HepG2 (cell line): Measurements from ENCODE around the gene CNNM2. TPM values are rescaled to one million over a fixed set of nuclear protein-coding genes. Genes with fewer than 3 reads are reported as not detected.

ENCODE experiments used
- ATAC-seq: fragments of 200-7000 bp; cut with Tn5 transposase; 3 replicates; pipeline ENCODE4 v1.9.1; 2020; ENCODE audit warnings: mild to moderate bottlenecking, moderate library complexity
- BruUV-seq: library from RNA; stranded (reverse); fragments of 400-500 nt; replicated peaks from 2 replicates; lab custom pipeline; 2021; lab: Mats Ljungman, UMichigan
- CTCF ChIA-PET: fragments of 300-600 bp; formaldehyde crosslinking; extraction: SDS; loops from one replicate; lab custom pipeline; 2021; ENCODE audit warnings: low total read pairs, inconsistent platforms, low intra/inter-chr PET ratio; lab: Yijun Ruan, JAX
- POLR2A ChIA-PET: fragments of 350-600 bp; sonication (Branson Sonifier 250); formaldehyde crosslinking; loops from one replicate; lab custom pipeline; 2020; ENCODE audit warnings: antibody characterized with exemption, inconsistent platforms; lab: Yijun Ruan, JAX
- DNase-seq: peaks from one replicate; pipeline ENCODE4 v3.0.0-alpha.2; 2015; ENCODE audit warnings: low spot score
- FAIRE-seq: peaks from 3 replicates; lab custom pipeline; 2011; peaks lifted over from hg19 to GRCh38; lab: Jason Lieb, UNC
- H2AFZ ChIP-seq: one replicate; pipeline ENCODE4 v1.6.1; 2011; ENCODE audit warnings: low read length, inconsistent platforms
- H3K27ac ChIP-seq: fragments of 300-600 bp; 3 replicates; pipeline ENCODE4 v1.8.0; 2011; ENCODE audit warnings: mixed run types, mild to moderate bottlenecking, mixed read lengths, low read length, inconsistent platforms; ENCODE audit not compliant: insufficient read depth; ENCODE audit errors: extremely low read length
- H3K27me3 ChIP-seq, 2 experiments: fragments of 200-600 bp in 1 of 2; 2 replicates in 1 of 2; 3 replicates in 1 of 2; pipeline versions ENCODE4 v1.6.0 to v1.8.0; 2011; ENCODE audit warnings: low read length in 2 of 2, mild to moderate bottlenecking in 2 of 2, moderate library complexity in 2 of 2, inconsistent platforms in 1 of 2; ENCODE audit not compliant: insufficient read depth in 2 of 2, control insufficient read depth in 1 of 2
- H3K36me3 ChIP-seq, 2 experiments: fragments of 200-600 bp in 1 of 2; replicated peaks in 1 of 2; 2 replicates in 1 of 2; 3 replicates in 1 of 2; pipeline versions ENCODE4 v1.5.1 to v1.8.0; 2011; ENCODE audit warnings: low read length in 2 of 2, inconsistent platforms in 1 of 2; ENCODE audit not compliant: insufficient read depth in 2 of 2, control insufficient read depth in 1 of 2
- H3K4me1 ChIP-seq: 2 replicates; pipeline ENCODE4 v1.5.1; 2012; ENCODE audit warnings: low read length, inconsistent platforms; ENCODE audit not compliant: insufficient read depth
- H3K4me2 ChIP-seq: 2 replicates; pipeline ENCODE4 v1.6.0; 2011; ENCODE audit warnings: low read depth, low read length, inconsistent platforms
- H3K4me3 ChIP-seq, 3 experiments: fragments of 200-600 bp in 1 of 3; sonication (generic), shearing (Covaris generic) in 1 of 3; replicated peaks in 1 of 3; 2 replicates each; pipeline ENCODE4 v1.5.1; 2011 to 2016; ENCODE audit warnings: low read length in 3 of 3, inconsistent platforms in 2 of 3, low read depth in 2 of 3, mild to moderate bottlenecking in 2 of 3, control low read depth in 1 of 3, mixed read lengths in 1 of 3; ENCODE audit not compliant: insufficient read depth in 1 of 3
- H3K79me2 ChIP-seq: one replicate; pipeline ENCODE4 v1.6.1; 2011; ENCODE audit warnings: low read length, inconsistent platforms; ENCODE audit not compliant: insufficient read depth
- H3K9ac ChIP-seq: 2 replicates; pipeline ENCODE4 v1.6.0; 2011; ENCODE audit warnings: mild to moderate bottlenecking, low read depth, low read length, inconsistent platforms; ENCODE audit not compliant: insufficient read depth
- H3K9me3 ChIP-seq: 2 replicates; pipeline ENCODE4 v1.5.1; 2012; ENCODE audit warnings: mild to moderate bottlenecking, low read length
- H4K20me1 ChIP-seq: 2 replicates; pipeline ENCODE4 v1.6.0; 2011; ENCODE audit warnings: inconsistent platforms, mild to moderate bottlenecking, low read length, moderate library complexity; ENCODE audit not compliant: insufficient read depth
- ATF3 ChIP-seq: sonication (generic); formaldehyde crosslinking; IDR thresholded peaks from 2 replicates; pipeline ENCODE4 v1.4.0; 2020; ENCODE audit warnings: missing genetic modification reagents
- CENPBD1 ChIP-seq: sonication (generic); formaldehyde crosslinking; IDR thresholded peaks from 2 replicates; pipeline ENCODE4 v1.8.0; 2022; ENCODE audit warnings: missing genetic modification reagents, low read depth, mild to moderate bottlenecking, borderline replicate concordance
- CHD2 ChIP-seq: IDR thresholded peaks from 2 replicates; pipeline ENCODE4 v1.6.1; 2011; ENCODE audit warnings: low read depth, low read length, improper control_type of control experiment
- FOXA3 ChIP-seq: IDR thresholded peaks from 2 replicates; pipeline ENCODE4 v1.6.1; 2016; ENCODE audit warnings: missing genetic modification reagents, missing compliant biosample characterization
- GMEB1 ChIP-seq: sonication (generic); formaldehyde crosslinking; IDR thresholded peaks from 2 replicates; pipeline ENCODE4 v1.5.1; 2020; ENCODE audit warnings: missing genetic modification reagents, mild to moderate bottlenecking, borderline replicate concordance
- HOXA7 ChIP-seq: sonication (generic); formaldehyde crosslinking; IDR thresholded peaks from 2 replicates; pipeline ENCODE4 v1.8.1; 2022; ENCODE audit warnings: mild to moderate bottlenecking, missing genetic modification reagents, moderate library complexity
- KAT8 ChIP-seq: IDR thresholded peaks from 2 replicates; pipeline ENCODE4 v1.6.1; 2016; ENCODE audit warnings: missing genetic modification reagents, missing compliant biosample characterization
- MXI1 ChIP-seq: IDR thresholded peaks from 3 replicates; pipeline ENCODE4 v1.6.1; 2012; ENCODE audit warnings: low read depth, low read length, inconsistent platforms, borderline replicate concordance
- NAIF1 ChIP-seq: sonication (generic); formaldehyde crosslinking; IDR thresholded peaks from 2 replicates; pipeline ENCODE4 v1.5.0; 2020; ENCODE audit warnings: mild to moderate bottlenecking, missing genetic modification reagents, borderline replicate concordance
- PRMT3 ChIP-seq: sonication (generic); formaldehyde crosslinking; IDR thresholded peaks from 2 replicates; pipeline ENCODE4 v1.8.1; 2022; ENCODE audit warnings: low read depth, mild to moderate bottlenecking, moderate library complexity, missing genetic modification reagents, borderline replicate concordance
- SRY ChIP-seq: sonication (generic); formaldehyde crosslinking; IDR thresholded peaks from 2 replicates; pipeline ENCODE4 v1.8.0; 2022; ENCODE audit warnings: mild to moderate bottlenecking, missing genetic modification reagents
- SSRP1 ChIP-seq: IDR thresholded peaks from 2 replicates; pipeline ENCODE4 v1.6.1; 2016; ENCODE audit warnings: control low read depth
- TFDP2 ChIP-seq: sonication (generic); formaldehyde crosslinking; IDR thresholded peaks from 2 replicates; pipeline ENCODE4 v1.4.0; 2020; ENCODE audit warnings: missing genetic modification reagents
- XBP1 ChIP-seq: sonication (generic); formaldehyde crosslinking; IDR thresholded peaks from 2 replicates; pipeline ENCODE4 v1.5.0; 2020; ENCODE audit warnings: missing genetic modification reagents
- ZBTB25 ChIP-seq: IDR thresholded peaks from 2 replicates; pipeline ENCODE4 v1.6.1; 2018; ENCODE audit warnings: missing genetic modification reagents
- ZFY ChIP-seq: sonication (generic); formaldehyde crosslinking; IDR thresholded peaks from 2 replicates; pipeline ENCODE4 v1.4.0; 2020; ENCODE audit warnings: missing genetic modification reagents
- ZNF556 ChIP-seq: sonication (generic); formaldehyde crosslinking; IDR thresholded peaks from 2 replicates; pipeline ENCODE4 v1.4.0; 2020; ENCODE audit warnings: mild to moderate bottlenecking, missing genetic modification reagents, borderline replicate concordance
- ZNF639 ChIP-seq: conservative IDR thresholded peaks from 2 replicates; pipeline ENCODE4 v1.6.1; 2018; ENCODE audit warnings: missing genetic modification reagents
- WGBS: methylation state at CpG from one replicate; pipeline ENCODE4 v1.1.6; 2017; ENCODE audit warnings: low lambda C conversion rate; 5-methylcytosine and 5-hydroxymethylcytosine counted together
- in situ Hi-C: cut with HindIII; loops from 2 replicates; pipeline ENCODE4 v1.10.0; 2017; ENCODE audit warnings: low pct_unique_long_range_greater_than_20kb; ENCODE audit not compliant: extremely low pct_ligation_motif_present
- intact Hi-C: fragments of 100-400 bp; cut with micrococcal nuclease; formaldehyde crosslinking; loops from one replicate; pipeline ENCODE4 v1.10.0; 2022; ENCODE audit not compliant: unreplicated experiment
- polyA plus RNA-seq, 8 experiments: library from polyadenylated mRNA; depleted of rRNA in 3 of 8; stranded (reverse) in 7 of 8; unstranded in 1 of 8; fragments of >200 nt; fragmentation: Illumina TruSeq in 4 of 8; extraction: Trizol in 4 of 8; gene quantifications; 2 replicates each; pipeline versions ENCODE4 v1.2.1 to v1.2.3, GENCODE V29; 2011 to 2016; ENCODE audit warnings: low read depth in 4 of 8, missing spikeins in 1 of 8, mixed read lengths in 1 of 8; ENCODE audit not compliant: insufficient read depth in 1 of 8
- total RNA-seq, 5 experiments: library from RNA; depleted of rRNA; stranded (reverse); fragments of >200 nt; fragmentation: Illumina TruSeq; extraction: Trizol; gene quantifications; 2 replicates each; pipeline ENCODE4 v1.2.3, GENCODE V29; 2016; ENCODE audit warnings: low read depth in 1 of 5

CNNM2 gene
- total and polyA plus RNA-seq, 2 of the 13 experiments (the other 11 are each of a cell fraction or from before 2014, with no cell fraction given), result 7.1 to 9.0 TPM

GRCh38 chr10:103083266-103083976 lies 165.3 kb downstream of the CNNM2 start:
- Histone ChIP-seq H3K4me2 (peak overlapping the region; percentile 51), H3K9ac (no peak overlapping the region; the same call in 1 of the 2 replicates), H3K9me3 (no peaks in the 10 kb centered on the region), H3K27ac (peak overlapping the region; percentile 57), H2AFZ (no peak overlapping the region), H3K4me3 (no peak overlapping the region), H3K4me1 (peaks cover 55% of the 10 kb centered on the region), H3K79me2 (no peaks in the 10 kb centered on the region), H3K27me3 (no peaks in the 10 kb centered on the region), H3K36me3 (peaks cover 8 to 16% of the 10 kb centered on the region in 2 experiments), H4K20me1 (no peaks in the 10 kb centered on the region)
- ATAC-seq (peak; percentile 94), DNase-seq (peak; percentile 85), FAIRE-seq (peak; percentile 66)
- POLR2A ChIA-PET, result no interaction called here
- CTCF ChIA-PET, result no interaction called here
- intact Hi-C loops, result loop anchor here (5.0 kb wide), 1 partner anchor 159 kb away; no protein-coding TSS in a partner anchor
- BruUV-seq, result no TSS peak
- in situ Hi-C loops, result loop anchor here (10.0 kb wide), 1 partner anchor 161 kb away; the partner anchor contains the start of gene RPEL1
- 20% methylated on average over 7 of the region's 7 CpGs for WGBS
- TF ChIP-seq MXI1 (no peak; the same call in 2 of the 3 replicates), GMEB1 (CRISPR knock-in tag) (no peak), FOXA3 (peak; percentile 19; the same call in 1 of the 2 replicates), HOXA7 (no peak), ZNF639 (CRISPR knock-in tag) (no peak), ZBTB25 (CRISPR knock-in tag) (no peak), ZNF556 (CRISPR knock-in tag) (no peak), TFDP2 (CRISPR knock-in tag) (no peak), XBP1 (CRISPR knock-in tag) (no peak), KAT8 (CRISPR knock-in tag) (no peak), ZFY (CRISPR knock-in tag) (no peak), SSRP1 (CRISPR knock-in tag) (no peak), CENPBD1 (CRISPR knock-in tag) (no peak), NAIF1 (CRISPR knock-in tag) (no peak), ATF3 (no peak), CHD2 (no peak), PRMT3 (CRISPR knock-in tag) (no peak), SRY (CRISPR knock-in tag) (no peak)
